Hepatocyte (in vitro differentiated cells): ENCODE results near the gene SIK3.

Experiments used
- EZH2 ChIP-seq: fragments of 200-600 bp; sonication (generic); IDR thresholded peaks from 2 replicates; pipeline ENCODE4 v1.6.1; 2016; ENCODE audit warnings: antibody characterized with exemption, mild to moderate bottlenecking, borderline replicate concordance
- EZH2phosphoT487 ChIP-seq: fragments of 200-600 bp; sonication (generic); IDR thresholded peaks from one replicate; pipeline ENCODE4 v1.6.1; 2018; ENCODE audit warnings: antibody characterized with exemption, mild to moderate bottlenecking, low read depth, moderate library complexity; ENCODE audit not compliant: unreplicated experiment, severe bottlenecking
- TF ChIP-seq, protein P1 (sequence below): fragments of 200-600 bp; sonication (generic); IDR thresholded peaks from 2 replicates; pipeline ENCODE4 v1.5.1; 2016; ENCODE audit warnings: antibody characterized with exemption, mild to moderate bottlenecking; ENCODE audit not compliant: poor library complexity

DNA sequence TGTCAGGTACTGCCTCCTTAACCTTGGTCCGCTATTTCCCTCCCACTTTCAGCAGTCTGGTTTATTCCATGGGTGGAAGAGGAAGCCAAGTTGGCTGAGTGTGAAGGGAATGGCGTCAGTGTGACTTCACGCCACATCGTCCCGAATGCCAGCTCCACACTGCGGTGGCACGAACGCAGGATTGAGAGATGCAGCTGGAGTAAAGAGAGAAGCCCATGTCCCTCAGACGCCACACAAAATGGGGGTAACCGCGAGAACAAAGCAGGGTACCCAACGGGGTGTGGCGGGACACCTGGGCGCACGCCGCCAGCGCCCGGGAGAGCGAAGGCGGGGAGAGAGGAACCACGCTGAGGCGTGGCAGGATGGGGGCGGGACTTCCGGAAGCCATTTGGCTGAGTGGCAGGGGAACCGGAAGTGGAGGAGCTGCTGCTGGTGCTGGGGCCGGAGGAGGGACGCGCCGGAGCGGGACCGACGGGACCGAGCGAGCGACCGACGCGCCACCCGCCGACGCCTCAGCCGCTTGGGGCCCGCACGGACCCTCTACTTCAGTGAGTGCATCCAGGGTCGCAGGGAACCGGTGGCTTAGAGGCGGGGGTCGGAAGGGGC, 45.7 kb upstream of the SIK3 start, which contains the start of gene PAFAH1B2:
- TF ChIP-seq EZH2 (no peak), EZH2phosphoT487 (no peak)
- TF ChIP-seq, protein P1, sequence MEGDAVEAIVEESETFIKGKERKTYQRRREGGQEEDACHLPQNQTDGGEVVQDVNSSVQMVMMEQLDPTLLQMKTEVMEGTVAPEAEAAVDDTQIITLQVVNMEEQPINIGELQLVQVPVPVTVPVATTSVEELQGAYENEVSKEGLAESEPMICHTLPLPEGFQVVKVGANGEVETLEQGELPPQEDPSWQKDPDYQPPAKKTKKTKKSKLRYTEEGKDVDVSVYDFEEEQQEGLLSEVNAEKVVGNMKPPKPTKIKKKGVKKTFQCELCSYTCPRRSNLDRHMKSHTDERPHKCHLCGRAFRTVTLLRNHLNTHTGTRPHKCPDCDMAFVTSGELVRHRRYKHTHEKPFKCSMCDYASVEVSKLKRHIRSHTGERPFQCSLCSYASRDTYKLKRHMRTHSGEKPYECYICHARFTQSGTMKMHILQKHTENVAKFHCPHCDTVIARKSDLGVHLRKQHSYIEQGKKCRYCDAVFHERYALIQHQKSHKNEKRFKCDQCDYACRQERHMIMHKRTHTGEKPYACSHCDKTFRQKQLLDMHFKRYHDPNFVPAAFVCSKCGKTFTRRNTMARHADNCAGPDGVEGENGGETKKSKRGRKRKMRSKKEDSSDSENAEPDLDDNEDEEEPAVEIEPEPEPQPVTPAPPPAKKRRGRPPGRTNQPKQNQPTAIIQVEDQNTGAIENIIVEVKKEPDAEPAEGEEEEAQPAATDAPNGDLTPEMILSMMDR = peak; percentile 4
